ENCODE results near the gene ABHD2. TPM values are rescaled to one million over a fixed set of nuclear protein-coding genes. Genes with fewer than 3 reads are reported as not detected.
A peak's percentile ranks its signal among the peaks of the same experiment; 100 is the strongest.

Gene ABHD2
- total and polyA plus RNA-seq, 11 donors: 8.6 to 243 (median 116) TPM

DNA sequence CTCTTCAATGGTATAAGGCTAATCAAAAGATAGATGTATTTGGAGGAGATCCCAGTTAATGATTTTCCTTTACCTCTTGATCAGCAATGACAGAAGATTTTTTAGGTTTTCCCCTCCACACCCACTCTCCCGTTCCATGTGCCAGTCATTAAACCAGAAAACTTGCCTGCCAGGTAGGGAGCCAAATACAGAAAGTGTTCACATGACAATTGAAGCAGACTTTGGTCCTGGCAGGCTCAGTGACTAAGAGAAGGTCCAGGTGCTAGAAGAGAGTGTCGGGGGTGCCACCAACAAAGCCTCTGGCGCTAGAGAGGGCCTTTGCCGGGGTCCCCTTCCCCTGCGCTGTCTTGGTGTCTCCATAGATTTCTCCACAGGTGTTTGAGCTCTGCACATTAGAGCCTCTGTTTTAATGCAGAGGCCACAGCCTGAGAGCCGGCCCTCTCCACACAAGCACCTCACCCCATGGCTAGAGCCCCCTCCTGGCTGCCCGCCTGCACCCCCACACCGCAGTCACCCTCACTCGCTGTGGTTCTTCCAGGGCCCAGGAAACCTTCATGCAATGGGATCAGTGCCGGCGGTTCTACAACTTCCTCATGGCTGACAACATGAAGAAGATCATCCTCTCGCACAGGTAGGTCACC lies 96.8 kb downstream of the ABHD2 start:
- intact Hi-C loops (cut with DNase I): loop anchor here in 1 of 10 donors (5.0 kb wide), 1 partner anchor 278 kb away; no protein-coding TSS in a partner anchor
- Histone ChIP-seq H3K4me1 (peaks cover 0 to 5% (median 0%) of the 10 kb centered on the region in 12 donors), H3K36me3 (peaks cover 2 to 88% (median 71%) of the 10 kb centered on the region in 9 donors), H3K9me3 (no peaks in the 10 kb centered on the region), H3K4me3 (no peak overlapping the region), H3K27ac (no peak overlapping the region), H3K27me3 (no peaks in the 10 kb centered on the region)
- no peak for TF ChIP-seq CTCF (IDR thresholded peaks at IDR 0.05)
- no peak for TF ChIP-seq POLR2A (IDR thresholded peaks at IDR 0.05)
- WGBS, 4 donors: 90 to 98% (median 96%) methylated on average over 12 of the region's 12 CpGs
- no peak for DNase-seq
- no peak for ATAC-seq

DNA sequence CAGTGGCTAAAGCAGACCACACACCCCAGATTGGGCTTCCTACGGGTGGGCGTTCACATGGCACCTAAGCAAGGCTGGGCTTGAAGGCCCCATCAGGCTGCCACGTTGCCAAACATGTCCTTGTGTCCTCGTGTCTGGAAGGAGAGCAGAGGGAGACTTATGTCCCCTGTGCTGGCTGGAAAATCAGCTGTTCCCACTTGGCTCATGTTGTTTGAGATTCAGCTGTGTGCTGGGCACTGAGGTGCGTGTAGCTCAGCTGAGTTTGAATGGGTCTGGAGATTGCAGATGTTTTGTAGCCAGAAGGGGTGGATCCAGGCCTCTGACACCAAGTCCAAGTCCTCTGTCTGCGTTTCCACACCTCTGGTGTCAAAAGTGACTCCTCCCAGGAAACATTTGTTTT lies 98.5 kb downstream of the ABHD2 start:
- ATAC-seq (peak in 2 of 4 donors; percentile 27 to 40), DNase-seq (no peak)
- no peak overlapping the region for H3K4me3 ChIP-seq
- intact Hi-C loops (cut with DNase I): no loop called here
- no peak overlapping the region for H3K27ac ChIP-seq
- 62 to 84% (median 69%) methylated on average over 6 of the region's 6 CpGs for WGBS, 4 donors
- H3K27me3 ChIP-seq: no peaks in the 10 kb centered on the region
- no peaks in the 10 kb centered on the region for H3K9me3 ChIP-seq
- H3K36me3 ChIP-seq: peaks cover 2 to 94% (median 88%) of the 10 kb centered on the region in 9 donors
- H3K4me1 ChIP-seq: peaks cover 0 to 5% (median 0%) of the 10 kb centered on the region in 12 donors
- TF ChIP-seq CTCF (IDR thresholded peaks at IDR 0.05): no peak
- TF ChIP-seq POLR2A (IDR thresholded peaks at IDR 0.05): no peak

- H3K4me3 ChIP-seq: no peak overlapping the region
- intact Hi-C loops (cut with DNase I): no loop called here
- H3K9me3 ChIP-seq: no peaks in the 10 kb centered on the region
- ATAC-seq (no peak), DNase-seq (no peak)
- H3K36me3 ChIP-seq: peaks cover 2 to 96% (median 89%) of the 10 kb centered on the region in 9 donors
- no peak overlapping the region for H3K27ac ChIP-seq
- H3K4me1 ChIP-seq: peaks cover 0 to 5% (median 0%) of the 10 kb centered on the region in 12 donors
- H3K27me3 ChIP-seq: no peaks in the 10 kb centered on the region
- 87 to 92% (median 88%) methylated on average over 9 of the region's 9 CpGs for WGBS, 4 donors
- TF ChIP-seq POLR2A (IDR thresholded peaks at IDR 0.05) (no peak), CTCF (IDR thresholded peaks at IDR 0.05) (no peak)
Observed at GRCh38 chr15:89187301-89187985, 99.2 kb downstream of the ABHD2 start.

GRCh38 chr15:89187986-89188514 lies 99.8 kb downstream of the ABHD2 start:
- TF ChIP-seq POLR2A (IDR thresholded peaks at IDR 0.05) (no peak), CTCF (IDR thresholded peaks at IDR 0.05) (no peak)
- H3K9me3 ChIP-seq: no peaks in the 10 kb centered on the region
- H3K27me3 ChIP-seq: no peaks in the 10 kb centered on the region
- H3K4me1 ChIP-seq: peaks cover 0 to 5% (median 0%) of the 10 kb centered on the region in 12 donors
- intact Hi-C loops (cut with DNase I): no loop called here
- no peak for ATAC-seq
- no peak for DNase-seq
- WGBS, 4 donors: 89 to 94% (median 93%) methylated on average over 8 of the region's 8 CpGs
- H3K36me3 ChIP-seq: peaks cover 2 to 97% (median 90%) of the 10 kb centered on the region in 9 donors
- H3K27ac ChIP-seq: no peak overlapping the region
- no peak overlapping the region for H3K4me3 ChIP-seq

All from heart left ventricle (tissue), 16 donors.